ENCODE results near the gene SYNE1.

The SYNE1 gene

DNA sequence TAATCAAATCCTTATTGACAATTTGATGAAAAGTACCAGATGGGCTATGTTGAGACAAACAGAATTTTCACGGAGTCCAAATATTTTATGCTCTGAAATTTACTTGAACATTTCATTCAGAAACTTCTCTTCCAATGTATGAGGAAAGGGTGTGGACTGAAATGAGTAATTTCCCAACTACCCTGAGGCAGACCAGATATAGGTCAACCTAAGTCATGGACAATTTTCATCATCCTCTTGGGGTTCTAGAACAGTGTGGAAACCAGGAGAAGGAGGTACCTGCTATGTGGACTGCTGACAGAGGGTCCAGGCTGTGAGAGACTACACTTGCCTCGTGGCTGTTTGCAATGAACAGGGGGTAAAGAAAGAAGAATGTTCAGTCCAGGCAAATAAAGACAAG is 506.7 kb downstream of the SYNE1 start:
- DNase-seq: no peak

DNA sequence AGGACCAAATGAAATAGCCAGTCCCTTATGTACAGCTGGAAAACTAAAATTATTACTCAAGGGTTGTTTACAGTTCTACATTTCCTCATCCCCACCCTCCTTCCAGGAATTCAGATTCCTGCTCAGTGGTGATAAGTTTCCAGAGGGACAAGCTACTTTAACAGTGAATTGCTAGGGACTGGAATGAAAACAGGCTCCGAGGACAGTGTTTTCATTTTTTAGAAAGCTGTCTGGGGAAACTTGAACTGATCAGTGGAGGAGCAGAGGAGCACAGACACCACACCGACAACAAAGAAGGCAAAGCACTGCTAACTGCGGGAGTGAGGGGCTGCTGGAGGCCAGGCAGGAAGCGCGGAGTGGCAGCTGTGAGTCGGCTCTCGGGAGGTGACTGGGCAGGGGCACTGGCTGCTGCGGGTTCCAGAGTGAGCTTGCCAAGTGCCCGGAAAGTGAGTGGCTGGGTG is 507.4 kb downstream of the SYNE1 start:
- DNase-seq: no peak

DNA sequence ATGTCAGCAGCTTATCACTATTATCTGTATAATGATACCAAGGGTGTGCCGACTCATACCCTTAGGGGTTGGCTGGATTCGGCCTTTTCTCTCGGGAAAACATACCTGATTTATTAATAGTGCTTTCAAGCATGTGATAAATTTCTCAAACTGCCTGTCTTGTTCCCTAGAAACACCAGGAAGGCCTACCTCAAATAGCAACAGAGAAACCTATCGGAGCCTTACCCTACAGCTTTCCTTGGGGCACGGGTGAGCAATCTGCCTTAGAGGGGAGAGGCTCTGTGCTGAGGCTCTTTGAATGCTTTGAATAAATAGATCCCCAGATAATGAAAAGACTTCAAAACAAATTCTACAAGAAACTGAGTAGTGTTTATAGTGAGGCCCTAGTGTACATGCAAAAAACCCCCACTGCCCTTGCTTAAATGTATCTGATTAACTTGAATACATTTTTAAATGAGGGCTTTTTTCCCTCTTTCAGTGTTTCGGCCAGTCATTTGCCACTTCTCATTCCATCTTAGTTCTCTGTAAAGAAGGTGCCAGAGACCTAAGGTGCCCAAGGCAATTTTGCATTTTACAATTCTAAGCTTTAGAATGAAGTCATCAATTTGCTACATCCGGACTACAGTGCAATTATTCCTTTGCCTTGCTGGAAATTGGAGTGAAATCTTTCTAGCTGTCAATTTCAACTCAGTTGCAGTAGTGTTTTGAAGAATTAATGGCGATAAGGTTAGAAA is 509.6 kb downstream of the SYNE1 start:
- DNase-seq: no peak

DNA sequence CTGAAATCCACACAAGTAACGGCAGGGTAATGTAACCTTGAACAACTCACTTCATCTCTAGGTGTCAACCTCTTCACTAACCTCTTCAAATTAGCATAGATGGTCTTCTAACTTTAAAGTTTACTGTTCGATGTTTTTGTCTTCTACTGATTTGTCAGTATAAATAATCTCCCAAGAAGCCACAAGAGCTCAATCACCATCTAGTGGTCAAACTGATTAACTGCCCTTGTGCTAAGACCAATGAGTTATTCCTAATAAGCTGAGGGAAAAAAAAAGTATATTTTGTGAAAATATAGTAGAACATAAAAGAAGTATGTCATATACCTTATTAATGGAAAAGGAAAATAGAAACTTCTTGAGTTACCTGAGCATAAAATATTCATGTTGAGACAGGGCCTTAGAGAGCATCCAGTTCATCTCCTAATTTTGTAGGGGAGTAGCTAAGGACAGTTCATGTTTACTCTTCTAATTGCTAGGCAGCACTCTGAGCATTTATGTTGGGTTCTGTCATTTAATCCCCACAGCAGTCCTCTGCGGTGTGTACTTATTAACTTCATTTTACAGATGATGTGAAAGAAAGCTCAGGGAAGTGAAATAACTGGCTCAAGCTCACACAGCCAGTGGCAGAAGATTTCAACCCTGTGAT is 512.6 kb downstream of the SYNE1 start:
- peak; percentile 60 for DNase-seq

DNA sequence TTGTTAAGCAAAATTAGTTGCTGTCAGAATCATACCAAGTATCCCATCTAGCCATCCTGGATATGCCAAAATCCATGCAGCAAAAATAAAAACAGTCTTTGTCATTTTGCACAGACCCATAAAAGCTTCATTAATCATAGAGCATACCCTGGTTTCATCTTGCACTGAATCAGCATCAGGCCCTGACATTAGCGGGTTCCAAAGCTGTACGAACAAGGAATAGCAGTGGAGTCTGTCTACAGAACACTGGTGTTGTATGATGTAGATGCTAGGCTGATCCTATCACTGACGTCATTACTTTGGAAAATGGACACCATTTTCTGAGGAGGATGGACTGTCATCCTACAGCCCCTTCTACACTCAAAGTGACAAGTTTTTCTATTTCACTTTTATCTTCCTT is 514.1 kb downstream of the SYNE1 start:
- DNase-seq: no peak

DNA sequence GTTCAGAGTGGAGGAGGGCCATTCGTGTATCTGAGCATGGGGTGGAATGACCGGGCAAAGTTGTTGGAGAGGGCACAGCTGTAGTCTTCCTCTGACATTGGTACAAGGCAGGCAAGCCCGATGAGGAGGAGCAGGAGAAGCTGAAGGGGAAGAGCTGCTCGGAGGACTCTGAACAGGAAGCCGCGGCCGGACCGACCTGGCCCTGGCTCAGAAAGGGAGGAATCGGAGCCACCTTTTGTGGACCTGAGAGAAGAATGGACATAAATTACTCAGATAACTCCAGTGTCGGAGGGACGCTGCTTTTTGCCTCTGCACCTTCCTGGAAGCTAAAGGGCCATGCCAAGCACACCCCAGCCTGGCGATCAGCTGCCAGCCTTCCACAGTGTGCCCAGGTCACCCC is 514.7 kb downstream of the SYNE1 start:
- no peak for DNase-seq

DNA sequence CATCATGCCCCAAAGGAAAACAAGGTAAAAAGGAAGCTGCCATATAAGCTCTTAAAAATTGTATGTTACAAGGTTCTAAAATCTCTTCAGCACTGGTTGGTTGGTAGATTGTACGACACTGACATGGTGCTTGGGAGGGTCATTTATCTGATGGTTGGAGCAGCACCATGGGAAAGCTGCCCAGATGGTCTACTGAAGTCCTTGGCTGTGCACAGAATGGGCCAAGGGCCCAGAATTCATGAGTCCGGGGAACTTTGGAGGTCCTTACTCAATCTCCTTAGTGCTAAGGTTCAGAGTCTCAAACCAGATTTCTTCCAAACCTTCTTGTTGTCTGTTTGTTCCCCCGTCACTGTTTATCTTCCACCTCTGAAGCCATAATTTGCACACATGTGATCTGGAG is 515.3 kb downstream of the SYNE1 start:
- no peak for DNase-seq

DNA sequence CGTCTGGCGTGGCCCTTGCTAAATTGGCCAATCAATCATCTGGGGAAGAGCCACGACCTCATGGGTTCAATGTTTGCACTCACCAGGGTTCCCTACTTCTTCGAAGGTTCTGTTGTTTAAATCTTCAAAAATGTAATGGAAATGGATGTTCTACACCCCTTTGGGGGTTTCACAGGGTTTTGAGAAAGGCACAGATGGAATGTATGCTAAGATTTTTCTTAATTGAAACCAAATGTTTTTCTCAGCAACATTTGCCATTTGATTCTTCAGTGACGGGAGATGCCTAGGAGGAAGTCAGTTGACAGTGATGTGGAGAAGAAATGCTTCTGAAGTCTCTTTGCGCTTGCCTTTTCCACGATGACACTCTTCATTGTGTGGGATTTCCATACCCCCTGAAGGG is 517.3 kb downstream of the SYNE1 start:
- peak; percentile 43 for DNase-seq

DNA sequence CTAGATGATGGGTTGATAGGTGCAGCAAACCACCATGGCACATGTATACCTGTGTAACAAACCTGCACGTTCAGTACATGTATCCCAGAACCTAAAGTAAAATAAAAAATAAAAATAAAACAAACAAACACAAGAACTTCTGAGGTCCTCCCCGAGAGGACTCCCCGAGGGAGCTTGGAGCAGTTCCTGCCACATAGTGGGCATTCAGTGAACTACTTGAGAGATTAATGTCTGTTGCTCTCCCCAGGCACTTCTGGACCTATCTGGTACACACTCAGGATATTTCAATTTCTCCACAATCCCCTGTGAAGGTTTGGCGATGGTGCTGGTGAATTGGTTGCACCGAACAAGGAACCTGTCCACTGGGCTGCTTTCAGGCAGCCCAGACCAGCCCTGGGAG is 518.5 kb downstream of the SYNE1 start:
- DNase-seq: no peak

DNA sequence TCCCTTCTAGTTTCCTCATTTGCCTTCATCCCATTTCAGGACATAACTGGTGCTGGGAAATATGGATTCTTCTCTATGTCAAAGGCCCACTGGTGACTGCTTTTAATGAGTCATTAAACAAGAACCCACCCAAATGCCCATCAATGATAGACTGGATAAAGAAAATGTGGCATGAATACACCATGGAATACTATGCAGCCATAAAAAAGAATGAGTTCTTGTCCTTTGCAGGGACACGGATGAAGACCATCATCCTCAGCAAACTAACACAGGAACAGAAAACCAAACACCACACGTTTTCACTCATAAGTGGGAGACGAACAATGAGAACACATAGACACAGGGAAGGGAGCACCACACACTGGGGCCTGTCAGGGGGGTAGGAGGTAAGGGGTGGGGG is 518.9 kb downstream of the SYNE1 start:
- DNase-seq: no peak

DNA sequence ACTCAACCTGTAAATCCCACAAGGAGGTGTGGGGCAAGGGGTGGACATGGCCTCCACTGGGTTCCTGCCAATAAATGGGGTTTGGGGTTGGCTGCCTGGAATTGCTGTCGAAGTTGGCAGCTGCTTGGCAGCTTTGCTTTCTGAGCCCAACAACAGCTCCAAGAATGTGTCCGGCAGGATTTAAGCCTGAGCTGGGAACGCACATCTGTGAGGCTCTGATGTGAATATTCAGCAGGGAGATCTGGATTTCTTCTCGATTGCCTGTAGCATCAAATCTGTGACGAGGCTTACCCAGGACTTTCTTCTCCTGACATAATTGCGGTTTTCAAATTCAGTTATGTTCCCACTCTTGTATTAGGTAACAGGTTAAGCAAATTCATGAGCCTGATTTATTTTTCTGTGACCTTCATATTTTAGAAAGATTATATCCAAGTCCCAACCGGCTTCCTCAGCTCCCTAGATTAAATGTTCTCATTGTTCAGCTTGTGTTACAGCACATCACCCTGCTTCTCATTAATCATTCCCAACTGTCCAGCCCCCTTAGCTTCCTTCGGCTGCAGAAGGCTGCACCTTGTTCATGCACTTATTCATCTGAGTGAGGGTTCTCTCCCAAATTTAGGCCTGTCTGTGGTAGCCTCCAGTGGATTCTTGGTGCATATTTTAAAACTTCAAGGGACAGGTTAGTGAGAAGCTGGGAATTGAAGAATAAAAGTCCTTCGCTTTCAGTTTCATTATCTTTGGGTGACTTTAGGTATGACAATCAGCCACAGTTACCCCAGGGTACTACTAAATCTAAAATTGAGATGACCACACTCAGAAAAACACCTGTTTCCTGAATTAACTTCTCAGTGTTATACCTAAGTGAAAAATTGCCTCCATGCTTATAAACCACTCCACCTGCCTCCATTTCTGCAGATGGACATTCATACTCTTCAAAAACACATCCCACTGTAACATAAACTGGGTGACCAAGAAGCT is 519.7 kb downstream of the SYNE1 start:
- peak; percentile 19 for DNase-seq

DNA sequence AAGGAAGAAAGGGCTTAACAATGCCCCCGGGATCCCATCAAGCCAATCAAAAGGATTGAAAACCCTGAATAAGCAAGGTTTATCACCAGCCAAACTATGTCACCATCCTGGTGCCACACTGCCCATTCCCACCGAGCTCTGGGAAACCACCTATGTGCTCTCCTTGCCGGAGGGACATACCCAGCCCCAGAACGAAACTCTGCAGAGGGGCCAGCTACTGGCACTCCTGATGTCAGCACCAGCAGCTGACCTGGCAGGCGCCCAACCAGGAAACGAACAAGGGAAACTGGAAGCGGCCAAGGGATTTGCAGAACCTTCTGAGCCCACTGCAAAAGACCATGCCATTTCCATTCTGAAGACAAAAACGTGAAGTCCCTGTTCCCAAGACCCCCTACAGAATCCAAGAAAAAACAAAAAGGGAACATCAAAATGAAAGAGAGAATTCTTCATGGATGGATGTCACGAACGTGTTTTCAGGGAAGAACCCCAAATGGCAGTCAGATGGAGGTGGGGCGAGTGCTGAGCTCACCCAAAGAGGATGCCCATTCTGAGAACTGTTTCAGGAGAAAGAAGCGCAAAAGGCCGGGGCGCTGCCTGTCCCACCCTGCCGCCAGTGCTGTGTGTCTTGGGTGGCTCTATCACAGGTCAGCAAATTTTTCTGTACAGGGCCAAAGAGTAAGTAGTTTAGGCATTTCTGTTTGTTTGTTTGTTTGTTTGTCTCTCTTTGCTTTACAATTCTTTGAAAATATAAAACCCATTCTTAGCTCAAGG is 524.5 kb downstream of the SYNE1 start:
- DNase-seq: no peak

DNA sequence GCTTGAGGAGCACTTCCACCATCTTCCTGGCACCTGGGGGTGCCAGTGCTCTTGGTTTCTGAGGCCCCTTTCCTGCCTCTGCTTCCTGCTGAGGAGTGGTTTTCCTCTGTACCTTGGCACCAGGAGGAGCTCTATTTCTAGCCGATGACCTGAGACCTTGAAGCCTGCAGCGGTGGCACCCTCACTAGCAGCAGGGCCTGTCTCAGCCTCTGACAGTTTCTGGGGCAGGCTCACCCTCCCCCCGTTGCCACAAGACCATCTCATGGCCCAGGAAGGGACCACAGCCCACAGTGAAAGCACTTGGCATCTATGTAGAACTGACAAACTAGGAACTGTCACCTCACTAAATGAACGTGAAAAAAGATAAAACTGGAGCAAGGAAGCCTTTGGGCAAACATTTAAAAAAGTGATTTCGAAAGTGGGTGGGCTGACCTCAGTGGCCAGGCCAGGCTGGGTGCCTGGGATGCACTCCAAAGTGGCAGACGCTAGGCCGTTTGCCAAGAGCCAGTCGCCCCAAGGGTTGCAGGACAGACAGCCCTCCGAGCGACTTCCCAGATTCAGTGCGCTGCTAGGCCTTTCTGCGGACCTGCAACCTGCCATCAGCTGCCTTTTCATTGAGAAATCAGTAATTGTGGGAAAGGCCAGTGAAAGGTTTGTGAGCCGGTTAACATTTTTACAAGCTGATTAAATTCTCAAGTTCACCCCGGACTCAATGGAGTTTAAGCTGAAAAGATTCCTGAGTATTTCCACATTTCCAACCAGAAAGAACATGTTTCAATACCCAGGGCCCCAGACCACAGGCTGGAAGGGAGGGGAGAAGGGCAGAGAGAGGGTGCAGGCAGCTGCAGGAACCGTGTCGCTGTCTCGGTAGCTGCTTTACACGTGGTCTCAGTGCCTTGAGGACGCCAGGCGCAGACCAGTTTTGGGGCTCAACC is 526.0 kb downstream of the SYNE1 start:
- peak; percentile 51 for DNase-seq

DNA sequence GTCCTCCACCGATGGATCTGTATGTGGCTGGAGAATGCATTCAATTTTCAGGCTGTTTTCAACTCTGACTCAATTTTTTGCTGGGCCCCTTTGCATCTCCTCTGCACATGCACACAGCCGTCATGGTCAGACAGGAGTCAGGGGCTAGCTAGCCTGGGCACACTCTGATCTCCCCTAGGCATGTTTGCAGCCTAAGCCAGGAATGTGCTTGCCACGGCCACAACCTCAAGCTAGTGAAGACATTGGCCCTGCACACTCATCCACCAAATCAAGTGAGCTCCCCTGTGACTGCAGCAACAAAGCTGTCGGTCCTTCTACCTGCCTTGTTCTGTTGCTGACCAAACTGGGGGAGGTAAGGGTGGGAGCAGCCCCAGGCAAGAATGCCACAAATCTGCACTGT is 529.2 kb downstream of the SYNE1 start:
- DNase-seq: no peak

DNA sequence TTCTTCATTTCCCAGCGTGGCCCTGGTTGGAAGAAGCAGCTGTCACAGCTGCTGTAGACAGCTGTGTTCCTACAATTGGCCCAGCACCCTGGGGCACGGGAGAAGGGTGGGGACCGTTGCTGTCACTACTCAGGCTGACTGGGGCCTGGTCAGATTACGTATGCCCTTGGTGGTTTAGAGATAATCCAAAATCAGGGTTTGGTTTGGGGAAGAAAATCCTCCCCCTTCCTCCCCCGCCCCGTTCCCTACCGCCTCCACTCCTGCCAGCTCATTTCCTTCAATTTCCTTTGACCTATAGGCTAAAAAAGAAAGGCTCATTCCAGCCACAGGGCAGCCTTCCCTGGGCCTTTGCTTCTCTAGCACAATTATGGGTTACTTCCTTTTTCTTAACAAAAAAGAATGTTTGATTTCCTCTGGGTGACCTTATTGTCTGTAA is 537.0 kb downstream of the SYNE1 start:
- no peak for DNase-seq

DNA sequence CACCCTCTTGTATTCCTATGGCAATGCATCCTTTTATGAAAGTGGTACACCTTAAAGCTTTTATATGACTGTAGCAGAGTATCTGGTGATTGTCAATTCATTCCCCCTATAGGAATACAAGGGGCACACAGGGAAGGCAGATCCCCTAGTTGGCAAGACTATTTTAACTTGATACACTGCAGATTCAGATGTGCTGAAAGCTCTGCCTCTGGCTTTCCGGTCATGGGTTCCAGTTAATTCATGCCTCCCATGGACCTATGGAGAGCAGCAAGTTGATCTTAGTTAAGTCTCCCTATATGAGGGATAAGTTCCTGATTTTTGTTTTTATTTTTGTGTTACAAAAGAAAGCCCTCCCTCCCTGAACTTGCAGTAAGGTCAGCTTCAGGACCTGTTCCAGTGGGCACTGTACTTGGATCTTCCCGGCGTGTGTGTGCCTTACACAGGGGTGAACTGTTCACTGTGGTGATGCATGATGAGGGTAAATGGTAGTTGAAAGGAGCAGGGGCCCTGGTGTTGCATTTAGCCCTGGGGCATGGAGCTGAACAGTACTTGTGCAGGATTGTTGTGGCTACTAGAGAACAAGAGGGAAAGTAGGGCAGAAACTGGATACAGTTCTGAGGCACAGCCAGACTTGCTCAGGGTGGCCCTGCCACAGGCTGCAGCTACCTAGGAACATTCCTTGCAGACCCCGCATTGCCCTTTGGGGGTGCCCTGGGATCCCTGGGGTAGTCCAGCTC is 537.5 kb downstream of the SYNE1 start:
- DNase-seq: no peak

DNA sequence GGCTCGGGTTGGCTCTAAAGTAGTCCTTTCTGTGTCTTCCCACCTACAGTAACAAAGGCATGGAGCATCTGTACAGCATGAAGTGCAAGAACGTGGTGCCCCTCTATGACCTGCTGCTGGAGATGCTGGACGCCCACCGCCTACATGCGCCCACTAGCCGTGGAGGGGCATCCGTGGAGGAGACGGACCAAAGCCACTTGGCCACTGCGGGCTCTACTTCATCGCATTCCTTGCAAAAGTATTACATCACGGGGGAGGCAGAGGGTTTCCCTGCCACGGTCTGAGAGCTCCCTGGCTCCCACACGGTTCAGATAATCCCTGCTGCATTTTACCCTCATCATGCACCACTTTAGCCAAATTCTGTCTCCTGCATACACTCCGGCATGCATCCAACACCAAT is 538.5 kb downstream of the SYNE1 start:
- DNase-seq: no peak

DNA sequence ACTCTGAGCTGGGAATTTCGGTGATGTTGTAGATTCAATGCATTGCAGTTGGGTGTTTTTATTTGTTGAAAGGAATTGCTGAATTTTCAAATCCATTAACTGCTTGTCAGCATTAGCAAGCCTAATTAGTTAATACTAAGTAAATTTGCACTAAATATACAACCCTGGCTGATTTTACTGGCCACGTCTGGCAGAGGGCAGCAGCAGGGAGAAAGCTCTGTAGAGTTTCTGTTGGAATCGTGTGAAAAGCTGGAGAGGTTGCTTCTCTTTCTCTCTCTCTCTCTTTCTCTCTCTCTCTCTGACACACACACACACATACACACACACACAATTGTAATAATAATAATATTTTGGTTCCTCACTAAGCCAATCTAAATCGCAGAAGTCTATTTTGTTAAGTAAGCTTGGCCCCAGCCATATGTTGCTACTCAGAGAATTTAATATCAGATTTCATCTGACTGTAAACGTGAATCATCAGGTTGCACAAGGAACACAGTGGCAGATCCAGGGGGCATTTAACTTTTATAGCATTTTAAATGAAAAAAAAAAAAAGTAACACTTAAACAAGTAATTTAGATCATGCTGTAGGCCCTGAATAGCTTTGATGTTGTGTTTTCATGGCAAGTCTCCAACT is 540.2 kb downstream of the SYNE1 start:
- DNase-seq: peak; percentile 90

DNA sequence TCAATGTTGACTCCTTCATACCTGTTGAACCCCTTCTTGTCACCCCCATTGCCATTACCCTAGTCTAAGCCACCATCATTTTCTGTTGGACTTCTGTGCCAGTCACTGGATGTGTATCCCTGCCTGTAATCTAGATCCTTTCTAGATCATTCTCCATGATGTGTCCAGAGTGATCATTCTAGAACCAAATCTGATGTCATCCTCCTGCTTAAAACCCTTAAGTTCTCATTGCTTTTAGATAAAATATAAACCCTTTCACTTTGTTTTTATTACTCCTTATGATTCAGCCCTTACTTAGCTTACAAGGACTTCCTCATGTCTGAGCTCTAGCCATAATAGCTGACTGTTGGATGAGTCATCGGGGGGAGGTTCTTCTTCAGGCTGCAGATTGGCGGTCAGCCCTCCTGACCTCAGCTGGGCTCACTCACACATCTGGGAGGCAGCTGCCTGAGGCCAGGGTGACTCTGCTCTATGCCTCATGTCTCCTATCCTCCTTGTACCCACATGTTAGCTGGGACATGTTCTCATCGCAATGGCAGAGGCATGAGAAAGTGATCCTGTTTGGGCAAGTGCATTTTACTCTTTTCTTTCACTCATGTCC is 542.1 kb downstream of the SYNE1 start:
- DNase-seq: peak; percentile 99

DNA sequence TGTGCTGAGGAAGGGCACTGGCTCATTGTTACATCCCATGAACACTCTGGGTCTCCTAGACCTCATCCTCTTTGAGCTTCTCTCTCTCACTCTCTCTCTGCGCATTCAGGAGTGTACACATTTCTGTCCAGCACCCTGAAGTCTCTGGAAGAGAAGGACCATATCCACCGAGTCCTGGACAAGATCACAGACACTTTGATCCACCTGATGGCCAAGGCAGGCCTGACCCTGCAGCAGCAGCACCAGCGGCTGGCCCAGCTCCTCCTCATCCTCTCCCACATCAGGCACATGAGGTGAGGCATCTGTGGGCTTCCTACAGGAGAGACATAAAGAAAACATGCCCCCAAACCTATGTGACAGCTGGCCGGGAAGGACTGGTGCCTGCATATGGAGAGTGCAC is 542.9 kb downstream of the SYNE1 start:
- no peak for DNase-seq

Measured in fibroblast of upper back skin (primary cell).